ENCODE data around the gene IFI27L1.

Gene IFI27L1

GRCh38 chr14:94139006-94139405, 57.9 kb downstream of the IFI27L1 start:
- DNase-seq: no peak

- DNase-seq: no peak
These were observed 58.3 kb downstream of the IFI27L1 start for GRCh38 chr14:94139421-94139820.

- DNase-seq: no peak
These were observed 61.1 kb downstream of the IFI27L1 start for GRCh38 chr14:94142247-94142646.

GRCh38 chr14:94142836-94143235, 61.7 kb downstream of the IFI27L1 start:
- no peak for DNase-seq

- DNase-seq: peak in 1 of 2 experiments; percentile 14
These were observed 62.1 kb downstream of the IFI27L1 start for GRCh38 chr14:94143239-94143638.

- DNase-seq: no peak
These were observed 62.6 kb downstream of the IFI27L1 start for GRCh38 chr14:94143711-94144110.

GRCh38 chr14:94144765-94145164, 63.7 kb downstream of the IFI27L1 start:
- DNase-seq: peak in 1 of 2 experiments; percentile 14

GRCh38 chr14:94145902-94146527, 64.9 kb downstream of the IFI27L1 start:
- DNase-seq: peak; percentile 84 to 91

All from SHP77 (cell line).